Body of pancreas (tissue), 4 donors: Measurements from ENCODE around the gene GRPEL2.

Experiments
- CTCF ChIP-seq, 7 experiments: fragments of 450-650 bp in 4 of 7; fragments of 200-600 bp in 3 of 7; sonication (generic) in 3 of 7; IDR thresholded peaks; one replicate each; pipeline ENCODE4 v1.5.1; 2016 to 2019; ENCODE audit warnings: antibody characterized with exemption in 7 of 7
- POLR2A ChIP-seq, 3 donors: fragments of 450-650 bp; IDR thresholded peaks; one replicate each; pipeline ENCODE4 v1.6.1; 2016; ENCODE audit warnings: antibody characterized with exemption in 3 of 3, mild to moderate bottlenecking in 2 of 3

DNA sequence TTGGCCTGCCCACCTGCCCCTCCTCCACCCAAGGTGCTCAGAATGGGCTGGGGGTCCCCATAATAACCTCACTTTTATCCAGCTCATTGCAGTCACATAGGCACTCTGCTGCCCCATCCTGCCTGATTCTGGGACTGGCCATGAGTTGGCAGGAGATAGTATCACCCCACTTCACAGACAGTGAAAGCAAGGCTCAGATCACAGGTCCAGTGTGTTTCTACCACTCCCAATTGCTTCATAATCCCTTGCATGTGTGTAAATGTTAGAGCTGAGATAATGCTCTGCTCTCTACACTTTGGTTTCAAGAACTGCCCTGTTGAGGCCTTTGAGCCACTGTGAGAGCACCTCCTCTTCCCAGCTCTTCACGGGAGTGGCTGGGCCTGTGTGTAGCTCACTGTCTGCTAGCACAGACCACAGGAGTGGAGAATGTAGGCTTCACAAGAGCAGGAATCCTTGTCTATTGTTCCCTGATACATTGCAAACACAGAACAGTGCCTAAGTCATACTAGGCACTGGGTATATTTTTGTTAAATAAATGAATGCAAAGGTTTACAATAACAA lies 20.9 kb downstream of the GRPEL2 start:
- TF ChIP-seq CTCF (IDR thresholded peaks at IDR 0.05), result no peak
- no peak for TF ChIP-seq POLR2A (IDR thresholded peaks at IDR 0.05)
